GM23338 (cell line): ENCODE data around the gene TMEM123. TPM values are rescaled to one million over a fixed set of nuclear protein-coding genes. Genes with fewer than 3 reads are reported as not detected.

Experiments used
- ATAC-seq: fragments of 200-7000 bp; cut with Tn5 transposase; 3 replicates; pipeline ENCODE4 v1.9.1; 2020
- DNase-seq: peaks from one replicate; pipeline ENCODE4 v3.0.0-alpha.2; 2015; ENCODE audit warnings: low spot score
- H2AFZ ChIP-seq: fragments of 200-600 bp; sonication (generic); 2 replicates; pipeline ENCODE4 v1.8.0; 2016; ENCODE audit warnings: antibody characterized with exemption, mild to moderate bottlenecking, moderate library complexity
- H3F3A ChIP-seq: fragments of 200-600 bp; sonication (generic); replicated peaks from 2 replicates; pipeline ENCODE4 v1.8.0; 2017; ENCODE audit warnings: antibody characterized with exemption, mixed run types, low read depth
- H3K27ac ChIP-seq: fragments of 200-600 bp; sonication (generic); 2 replicates; pipeline ENCODE4 v1.6.1; 2016; ENCODE audit warnings: low read depth
- H3K27me3 ChIP-seq: fragments of 200-600 bp; sonication (generic); 2 replicates; pipeline ENCODE4 v1.8.0; 2016; ENCODE audit warnings: mild to moderate bottlenecking, mixed run types, moderate library complexity; ENCODE audit not compliant: insufficient read depth
- H3K36me3 ChIP-seq: fragments of 200-600 bp; sonication (generic); 2 replicates; pipeline ENCODE4 v1.8.0; 2016; ENCODE audit warnings: mild to moderate bottlenecking; ENCODE audit not compliant: insufficient read depth
- H3K4me1 ChIP-seq: fragments of 200-600 bp; sonication (generic); 2 replicates; pipeline ENCODE4 v1.8.0; 2016; ENCODE audit warnings: mild to moderate bottlenecking, moderate library complexity; ENCODE audit not compliant: insufficient read depth
- H3K4me2 ChIP-seq: fragments of 200-600 bp; sonication (generic); 2 replicates; pipeline ENCODE4 v1.7.1; 2017; ENCODE audit warnings: mixed run types
- H3K4me3 ChIP-seq: fragments of 200-600 bp; sonication (generic); 2 replicates; pipeline ENCODE4 v1.6.1; 2016; ENCODE audit warnings: mixed run types
- H3K79me2 ChIP-seq: fragments of 200-600 bp; sonication (generic); replicated peaks from 2 replicates; pipeline ENCODE4 v1.8.0; 2017; ENCODE audit warnings: mild to moderate bottlenecking; ENCODE audit not compliant: insufficient read depth
- H3K9me2 ChIP-seq: fragments of 200-600 bp; sonication (generic); 2 replicates; pipeline ENCODE4 v1.8.0; 2017; ENCODE audit not compliant: insufficient read depth
- H4K20me1 ChIP-seq: fragments of 200-600 bp; sonication (generic); replicated peaks from 2 replicates; pipeline ENCODE4 v1.8.0; 2017; ENCODE audit warnings: mild to moderate bottlenecking; ENCODE audit not compliant: insufficient read depth
- H3K27ac Mint-ChIP-seq: 2 replicates; pipeline ENCODE4 v1.8.0; 2020; ENCODE audit warnings: inconsistent platforms, mild to moderate bottlenecking, moderate library complexity, mixed read lengths
- H3K27me3 Mint-ChIP-seq: 3 replicates; pipeline ENCODE4 v1.8.0; 2022; ENCODE audit warnings: low read depth, mild to moderate bottlenecking, moderate library complexity, mixed read lengths, inconsistent platforms; ENCODE audit not compliant: insufficient read depth, poor library complexity
- H3K36me3 Mint-ChIP-seq: 3 replicates; pipeline ENCODE4 v1.8.0; 2021; ENCODE audit warnings: low read depth, mild to moderate bottlenecking, inconsistent platforms, moderate library complexity, mixed read lengths
- H3K4me1 Mint-ChIP-seq: 3 replicates; pipeline ENCODE4 v1.8.0; 2020; ENCODE audit warnings: mild to moderate bottlenecking, inconsistent platforms, mixed read lengths
- H3K4me3 Mint-ChIP-seq: 3 replicates; pipeline ENCODE4 v1.8.0; 2021; ENCODE audit warnings: moderate library complexity, mild to moderate bottlenecking, inconsistent platforms, mixed read lengths
- H3K9me3 Mint-ChIP-seq: 3 replicates; pipeline ENCODE4 v1.8.0; 2020; ENCODE audit warnings: moderate library complexity, mild to moderate bottlenecking, inconsistent platforms, mixed read lengths
- CTCF ChIP-seq, 2 experiments: fragments of 200-600 bp in 1 of 2; sonication (generic) in 1 of 2; conservative IDR thresholded peaks; 2 replicates each; pipeline versions ENCODE4 v1.5.1 to v1.6.1; 2016 to 2017; ENCODE audit warnings: antibody characterized with exemption in 2 of 2, low read depth in 2 of 2, mild to moderate bottlenecking in 2 of 2, moderate library complexity in 1 of 2
- EZH2phosphoT487 ChIP-seq: fragments of 200-600 bp; sonication (generic); IDR thresholded peaks from one replicate; pipeline ENCODE4 v1.8.1; 2018; ENCODE audit warnings: antibody characterized with exemption; ENCODE audit not compliant: unreplicated experiment
- POLR2AphosphoS5 ChIP-seq: IDR thresholded peaks from 2 replicates; pipeline ENCODE4 v1.6.1; 2016; ENCODE audit warnings: antibody characterized with exemption, low read depth
- STAT1 ChIP-seq: IDR thresholded peaks from one replicate; pipeline ENCODE4 v1.6.1; 2016; ENCODE audit warnings: antibody characterized with exemption; ENCODE audit not compliant: unreplicated experiment
- ZNF331 ChIP-seq: fragments of 250-450 bp; sonication (Bioruptor Pico); IDR thresholded peaks from 2 replicates; pipeline ENCODE4 v1.5.0; 2020; ENCODE audit warnings: low read depth, mild to moderate bottlenecking, moderate library complexity
- polyA plus RNA-seq: library from polyadenylated mRNA; unstranded; fragments of >200 nt; fragmentation: Nextera tagmentation; extraction: Ambion mirVana; gene quantifications from 2 replicates; pipeline ENCODE4 v1.2.1, GENCODE V29; 2016
- total RNA-seq: library from RNA; depleted of rRNA; stranded (reverse); fragments of >200 nt; shearing (Covaris generic); gene quantifications from 2 replicates; pipeline ENCODE4 v1.2.3, GENCODE V29; 2014
- TF ChIP-seq, protein P1 (sequence below): fragments of 250-450 bp; sonication (Bioruptor Pico); IDR thresholded peaks from 2 replicates; pipeline ENCODE4 v1.5.0; 2020; ENCODE audit warnings: mild to moderate bottlenecking, moderate library complexity

Gene TMEM123
- total and polyA plus RNA-seq, 2 experiments from 2014 or later = 44.1 to 61.0 TPM

DNA sequence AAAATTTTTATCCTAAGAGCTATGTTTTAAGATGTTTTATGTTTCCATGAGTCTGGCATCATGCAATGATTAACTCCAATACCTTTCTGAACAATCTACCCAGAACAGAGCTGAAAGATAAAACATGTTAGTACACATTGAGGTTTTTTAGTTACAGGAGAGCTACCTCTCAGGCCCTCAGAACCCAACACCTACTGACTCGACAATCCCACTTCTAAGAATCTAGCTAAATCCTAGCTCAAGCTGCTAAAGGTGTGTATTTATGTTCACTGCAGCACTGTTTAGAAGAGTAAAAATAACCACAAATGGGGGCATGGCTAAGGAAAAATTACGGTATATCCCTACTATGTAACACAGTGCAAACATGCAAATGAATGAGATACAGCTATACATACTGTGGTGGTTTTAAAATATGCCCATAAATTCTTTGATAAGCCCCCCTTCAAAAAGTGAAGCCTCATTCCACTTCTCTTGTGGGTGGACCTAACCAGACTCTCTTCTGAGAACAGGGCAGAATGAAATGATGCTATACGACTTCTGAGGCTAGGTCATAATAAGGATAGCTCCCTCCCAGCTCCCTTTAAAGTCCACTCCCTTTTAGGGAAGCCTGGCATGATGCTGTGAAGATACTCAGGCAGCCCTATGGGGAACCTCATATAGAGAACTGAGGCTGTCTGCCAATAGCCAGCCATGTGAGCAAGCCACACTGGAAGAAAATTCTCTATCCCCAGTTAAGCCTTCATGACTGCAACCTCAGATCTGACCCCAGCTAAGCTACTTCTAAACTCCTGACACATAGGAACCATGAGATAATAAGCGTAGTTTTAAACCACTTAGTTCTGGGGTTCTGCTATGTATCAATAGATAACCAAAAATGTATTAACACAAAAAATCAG, 29.5 kb downstream of the TMEM123 start:
- TF ChIP-seq CTCF (conservative IDR thresholded peaks at IDR 0.05; ENCODE audit: low read depth in 2 of 2) = no peak
- H4K20me1 ChIP-seq = peaks cover 9% of the 10 kb centered on the region
- H3F3A ChIP-seq = no peaks in the 10 kb centered on the region
- no peak overlapping the region for H3K27ac ChIP-seq
- no peaks in the 10 kb centered on the region for H3K9me2 ChIP-seq
- no peak overlapping the region for H3K4me3 ChIP-seq
- Mint-ChIP-seq H3K36me3 (peaks cover 15% of the 10 kb centered on the region), H3K9me3 (0 out of 3 replicates have a peak, but pooled peaks cover 2% of the 10 kb centered on the region), H3K27ac (no peak overlapping the region), H3K4me3 (no peak overlapping the region), H3K27me3 (peaks cover 4% of the 10 kb centered on the region), H3K4me1 (peaks cover 7% of the 10 kb centered on the region)
- no peaks in the 10 kb centered on the region for H3K27me3 ChIP-seq
- H3K4me2 ChIP-seq = no peak overlapping the region
- H3K4me1 ChIP-seq = peaks cover 5% of the 10 kb centered on the region; the same call in 1 of the 2 replicates
- no peak; the same call in 2 of the 3 replicates for ATAC-seq
- no peaks in the 10 kb centered on the region for H3K36me3 ChIP-seq
- H3K79me2 ChIP-seq = peaks cover 17% of the 10 kb centered on the region
- H2AFZ ChIP-seq = no peak overlapping the region
- DNase-seq = no peak

GRCh38 chr11:102421261-102421660, 31.3 kb downstream of the TMEM123 start:
- no peaks in the 10 kb centered on the region for H3K9me2 ChIP-seq
- no peak overlapping the region for H2AFZ ChIP-seq
- H3K4me2 ChIP-seq = no peak overlapping the region
- H3K4me1 ChIP-seq = no peaks in the 10 kb centered on the region
- H3K27me3 ChIP-seq = no peaks in the 10 kb centered on the region
- no peak overlapping the region for H3K27ac ChIP-seq
- H4K20me1 ChIP-seq = peaks cover 6% of the 10 kb centered on the region
- H3K36me3 ChIP-seq = no peaks in the 10 kb centered on the region
- Mint-ChIP-seq H3K4me3 (no peak overlapping the region), H3K27me3 (peaks cover 2% of the 10 kb centered on the region), H3K4me1 (no peaks in the 10 kb centered on the region), H3K9me3 (peaks cover 14% of the 10 kb centered on the region; the same call in 2 of the 3 replicates), H3K36me3 (peaks cover 25% of the 10 kb centered on the region), H3K27ac (no peak overlapping the region)
- H3F3A ChIP-seq = no peaks in the 10 kb centered on the region
- no peak for DNase-seq
- H3K79me2 ChIP-seq = peaks cover 25% of the 10 kb centered on the region
- no peak for ATAC-seq
- no peak for TF ChIP-seq ZNF331 (CRISPR knock-in tag)
- no peak for TF ChIP-seq EZH2phosphoT487
- no peak for TF ChIP-seq STAT1
- TF ChIP-seq, protein P1, sequence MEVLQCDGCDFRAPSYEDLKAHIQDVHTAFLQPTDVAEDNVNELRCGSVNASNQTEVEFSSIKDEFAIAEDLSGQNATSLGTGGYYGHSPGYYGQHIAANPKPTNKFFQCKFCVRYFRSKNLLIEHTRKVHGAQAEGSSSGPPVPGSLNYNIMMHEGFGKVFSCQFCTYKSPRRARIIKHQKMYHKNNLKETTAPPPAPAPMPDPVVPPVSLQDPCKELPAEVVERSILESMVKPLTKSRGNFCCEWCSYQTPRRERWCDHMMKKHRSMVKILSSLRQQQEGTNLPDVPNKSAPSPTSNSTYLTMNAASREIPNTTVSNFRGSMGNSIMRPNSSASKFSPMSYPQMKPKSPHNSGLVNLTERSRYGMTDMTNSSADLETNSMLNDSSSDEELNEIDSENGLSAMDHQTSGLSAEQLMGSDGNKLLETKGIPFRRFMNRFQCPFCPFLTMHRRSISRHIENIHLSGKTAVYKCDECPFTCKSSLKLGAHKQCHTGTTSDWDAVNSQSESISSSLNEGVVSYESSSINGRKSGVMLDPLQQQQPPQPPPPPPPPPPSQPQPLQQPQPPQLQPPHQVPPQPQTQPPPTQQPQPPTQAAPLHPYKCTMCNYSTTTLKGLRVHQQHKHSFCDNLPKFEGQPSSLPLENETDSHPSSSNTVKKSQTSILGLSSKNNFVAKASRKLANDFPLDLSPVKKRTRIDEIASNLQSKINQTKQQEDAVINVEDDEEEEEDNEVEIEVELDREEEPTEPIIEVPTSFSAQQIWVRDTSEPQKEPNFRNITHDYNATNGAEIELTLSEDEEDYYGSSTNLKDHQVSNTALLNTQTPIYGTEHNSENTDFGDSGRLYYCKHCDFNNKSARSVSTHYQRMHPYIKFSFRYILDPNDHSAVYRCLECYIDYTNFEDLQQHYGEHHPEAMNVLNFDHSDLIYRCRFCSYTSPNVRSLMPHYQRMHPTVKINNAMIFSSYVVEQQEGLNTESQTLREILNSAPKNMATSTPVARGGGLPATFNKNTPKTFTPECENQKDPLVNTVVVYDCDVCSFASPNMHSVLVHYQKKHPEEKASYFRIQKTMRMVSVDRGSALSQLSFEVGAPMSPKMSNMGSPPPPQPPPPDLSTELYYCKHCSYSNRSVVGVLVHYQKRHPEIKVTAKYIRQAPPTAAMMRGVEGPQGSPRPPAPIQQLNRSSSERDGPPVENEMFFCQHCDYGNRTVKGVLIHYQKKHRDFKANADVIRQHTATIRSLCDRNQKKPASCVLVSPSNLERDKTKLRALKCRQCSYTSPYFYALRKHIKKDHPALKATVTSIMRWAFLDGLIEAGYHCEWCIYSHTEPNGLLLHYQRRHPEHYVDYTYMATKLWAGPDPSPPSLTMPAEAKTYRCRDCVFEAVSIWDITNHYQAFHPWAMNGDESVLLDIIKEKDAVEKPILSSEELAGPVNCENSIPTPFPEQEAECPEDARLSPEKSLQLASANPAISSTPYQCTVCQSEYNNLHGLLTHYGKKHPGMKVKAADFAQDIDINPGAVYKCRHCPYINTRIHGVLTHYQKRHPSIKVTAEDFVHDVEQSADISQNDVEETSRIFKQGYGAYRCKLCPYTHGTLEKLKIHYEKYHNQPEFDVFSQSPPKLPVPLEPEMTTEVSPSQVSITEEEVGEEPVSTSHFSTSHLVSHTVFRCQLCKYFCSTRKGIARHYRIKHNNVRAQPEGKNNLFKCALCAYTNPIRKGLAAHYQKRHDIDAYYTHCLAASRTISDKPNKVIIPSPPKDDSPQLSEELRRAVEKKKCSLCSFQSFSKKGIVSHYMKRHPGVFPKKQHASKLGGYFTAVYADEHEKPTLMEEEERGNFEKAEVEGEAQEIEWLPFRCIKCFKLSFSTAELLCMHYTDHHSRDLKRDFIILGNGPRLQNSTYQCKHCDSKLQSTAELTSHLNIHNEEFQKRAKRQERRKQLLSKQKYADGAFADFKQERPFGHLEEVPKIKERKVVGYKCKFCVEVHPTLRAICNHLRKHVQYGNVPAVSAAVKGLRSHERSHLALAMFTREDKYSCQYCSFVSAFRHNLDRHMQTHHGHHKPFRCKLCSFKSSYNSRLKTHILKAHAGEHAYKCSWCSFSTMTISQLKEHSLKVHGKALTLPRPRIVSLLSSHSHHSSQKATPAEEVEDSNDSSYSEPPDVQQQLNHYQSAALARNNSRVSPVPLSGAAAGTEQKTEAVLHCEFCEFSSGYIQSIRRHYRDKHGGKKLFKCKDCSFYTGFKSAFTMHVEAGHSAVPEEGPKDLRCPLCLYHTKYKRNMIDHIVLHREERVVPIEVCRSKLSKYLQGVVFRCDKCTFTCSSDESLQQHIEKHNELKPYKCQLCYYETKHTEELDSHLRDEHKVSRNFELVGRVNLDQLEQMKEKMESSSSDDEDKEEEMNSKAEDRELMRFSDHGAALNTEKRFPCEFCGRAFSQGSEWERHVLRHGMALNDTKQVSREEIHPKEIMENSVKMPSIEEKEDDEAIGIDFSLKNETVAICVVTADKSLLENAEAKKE (CRISPR knock-in tag) = no peak
- no peak for TF ChIP-seq POLR2AphosphoS5
- H3K4me3 ChIP-seq = no peak overlapping the region
